Cerebellar nuclear complex (tissue), 1 donor: ENCODE results near the gene CALD1.

Experiments
- DNase-seq, 2 experiments: peaks; one replicate each; lab custom pipeline; 2025; lab: John Stamatoyannopoulos, UW

CALD1 gene

DNA sequence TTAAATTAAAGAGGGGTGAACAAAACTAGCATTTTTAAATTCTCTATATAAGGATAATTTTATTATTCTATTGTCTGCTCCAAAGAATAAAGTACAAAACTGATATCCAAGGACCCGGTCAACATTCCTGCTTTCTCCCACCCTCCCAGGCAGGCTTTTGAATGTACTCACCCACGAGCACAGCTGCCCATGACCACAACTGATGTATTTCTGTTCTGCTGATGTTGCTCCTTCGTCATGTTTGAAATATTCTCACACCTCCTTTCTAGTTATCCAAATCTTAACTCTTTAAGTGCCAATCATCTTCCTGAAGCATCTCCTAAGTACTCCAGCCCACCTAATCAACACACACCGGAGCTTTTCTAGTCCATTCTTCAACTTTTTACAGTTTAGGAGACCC, 46.7 kb downstream of the CALD1 start:
- DNase-seq = no peak

DNA sequence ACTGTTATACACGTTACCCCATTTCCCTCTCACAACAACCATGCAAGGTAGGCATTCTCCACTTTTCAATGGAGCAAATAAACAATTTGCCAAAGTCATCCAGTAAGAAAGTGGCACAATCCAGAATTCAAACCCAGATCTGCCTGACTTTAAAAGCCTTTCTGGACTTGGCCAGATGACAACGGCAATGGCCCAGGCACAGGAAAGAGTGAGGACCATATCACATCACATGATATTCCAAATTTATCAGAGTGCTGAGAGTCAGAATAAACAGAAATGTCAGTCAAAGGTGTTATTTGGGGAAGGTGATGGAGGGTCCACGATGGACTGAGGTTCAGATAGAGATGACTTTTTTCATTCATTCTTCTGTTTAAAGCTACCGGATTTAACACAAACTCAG, 48.0 kb downstream of the CALD1 start:
- no peak for DNase-seq

DNA sequence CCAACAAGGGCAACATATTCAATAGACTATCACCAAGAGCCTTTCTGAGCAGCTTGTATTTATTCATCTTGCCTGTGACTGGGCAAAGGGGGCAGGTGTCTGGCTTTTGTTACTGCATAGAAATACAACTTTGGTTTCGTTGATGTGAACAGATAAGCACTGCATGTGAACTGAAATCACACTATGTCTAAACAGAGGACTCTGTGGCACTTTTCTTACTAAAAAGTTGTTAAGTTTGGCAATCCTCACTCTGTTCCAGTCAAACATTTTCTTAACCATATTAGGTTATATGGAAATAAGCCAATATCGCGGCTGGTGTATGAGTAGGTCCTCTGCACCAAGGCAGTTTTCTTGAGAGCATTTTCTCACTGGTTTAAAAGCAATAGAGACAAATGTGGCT, 48.5 kb downstream of the CALD1 start:
- DNase-seq = no peak

DNA sequence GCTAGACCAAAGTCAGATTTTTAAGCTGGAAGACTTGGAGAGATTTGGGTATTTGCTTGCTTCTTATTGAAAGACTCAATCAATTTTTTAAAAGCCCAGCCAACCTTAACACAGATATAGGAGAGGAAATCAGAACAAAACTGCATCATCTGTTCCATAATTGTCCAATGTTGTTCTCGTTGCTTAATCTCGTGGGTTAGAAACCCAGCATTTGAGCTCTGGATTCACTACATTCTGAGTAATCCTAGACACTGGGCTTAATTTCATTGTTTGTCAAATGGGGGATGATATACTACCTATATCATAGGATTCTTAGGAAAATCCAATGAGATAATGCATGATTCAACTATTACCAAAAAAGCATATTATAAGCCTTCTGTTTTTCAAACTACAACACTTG, 48.9 kb downstream of the CALD1 start:
- DNase-seq = no peak

DNA sequence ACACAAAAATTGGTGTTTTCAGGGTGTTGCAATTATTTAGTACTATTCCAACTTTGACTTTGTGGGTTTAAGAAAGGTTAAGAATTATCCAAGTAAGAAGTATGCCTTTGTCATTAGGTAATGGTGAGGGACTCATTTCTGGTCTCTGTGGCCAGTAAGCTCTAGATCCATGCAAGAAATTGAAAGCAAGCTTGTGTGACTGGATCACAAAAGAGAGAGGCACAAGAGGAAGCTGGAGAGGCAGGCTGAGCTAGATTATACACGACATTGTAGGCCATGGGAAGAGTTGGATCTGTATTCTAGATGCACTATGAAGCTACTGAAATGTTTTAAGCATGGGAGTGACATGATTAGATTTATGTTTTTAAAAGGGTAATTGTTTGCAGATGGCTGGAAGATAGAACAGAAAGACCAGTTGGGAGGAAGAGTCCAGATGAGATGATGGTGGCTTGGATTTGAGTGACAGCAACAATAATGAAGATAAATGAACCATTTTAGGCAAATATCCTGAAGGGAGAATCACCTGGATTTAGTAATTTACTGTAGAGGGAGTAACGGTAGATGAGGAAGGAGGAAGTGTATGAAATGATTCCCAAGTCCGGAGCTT, 50.0 kb downstream of the CALD1 start:
- DNase-seq = no peak

DNA sequence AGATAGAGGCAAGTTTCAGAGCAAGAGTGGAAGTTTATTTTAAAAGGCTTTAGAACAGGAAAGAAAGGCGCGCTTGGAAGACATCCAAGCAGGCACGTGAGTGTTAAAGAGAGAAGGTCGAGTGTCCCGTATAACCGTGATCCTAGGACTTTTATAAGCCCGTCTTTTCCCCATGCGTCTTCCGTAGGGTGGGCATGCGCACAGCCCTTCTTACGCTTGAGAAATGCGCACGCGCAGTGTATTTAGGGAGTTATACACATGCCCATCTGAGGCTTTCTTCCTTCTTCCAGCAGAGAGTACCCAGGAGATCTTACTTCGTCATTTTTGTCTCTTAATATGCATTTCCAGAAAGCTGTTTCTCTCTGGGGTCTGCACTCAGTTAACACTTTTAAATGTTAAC, 52.4 kb downstream of the CALD1 start:
- no peak for DNase-seq

DNA sequence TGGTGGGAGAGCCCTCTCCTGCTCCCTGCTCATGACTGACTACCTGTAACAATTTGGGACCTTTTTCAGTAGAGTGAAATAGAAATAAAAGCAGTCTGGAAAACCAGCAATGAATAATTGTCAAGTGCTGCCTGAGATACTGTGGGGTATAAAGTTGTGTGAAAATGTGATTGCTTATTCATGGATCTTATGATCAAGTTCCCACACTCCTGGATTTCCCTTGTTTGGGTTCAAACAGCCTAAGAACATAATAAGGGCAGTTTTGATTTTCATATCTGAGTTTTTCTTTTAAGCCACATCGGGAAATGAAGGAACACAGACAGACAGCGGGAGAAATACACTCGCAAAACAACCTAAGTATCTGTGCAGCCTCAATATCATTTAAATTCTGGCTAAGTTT, 52.9 kb downstream of the CALD1 start:
- DNase-seq = no peak

DNA sequence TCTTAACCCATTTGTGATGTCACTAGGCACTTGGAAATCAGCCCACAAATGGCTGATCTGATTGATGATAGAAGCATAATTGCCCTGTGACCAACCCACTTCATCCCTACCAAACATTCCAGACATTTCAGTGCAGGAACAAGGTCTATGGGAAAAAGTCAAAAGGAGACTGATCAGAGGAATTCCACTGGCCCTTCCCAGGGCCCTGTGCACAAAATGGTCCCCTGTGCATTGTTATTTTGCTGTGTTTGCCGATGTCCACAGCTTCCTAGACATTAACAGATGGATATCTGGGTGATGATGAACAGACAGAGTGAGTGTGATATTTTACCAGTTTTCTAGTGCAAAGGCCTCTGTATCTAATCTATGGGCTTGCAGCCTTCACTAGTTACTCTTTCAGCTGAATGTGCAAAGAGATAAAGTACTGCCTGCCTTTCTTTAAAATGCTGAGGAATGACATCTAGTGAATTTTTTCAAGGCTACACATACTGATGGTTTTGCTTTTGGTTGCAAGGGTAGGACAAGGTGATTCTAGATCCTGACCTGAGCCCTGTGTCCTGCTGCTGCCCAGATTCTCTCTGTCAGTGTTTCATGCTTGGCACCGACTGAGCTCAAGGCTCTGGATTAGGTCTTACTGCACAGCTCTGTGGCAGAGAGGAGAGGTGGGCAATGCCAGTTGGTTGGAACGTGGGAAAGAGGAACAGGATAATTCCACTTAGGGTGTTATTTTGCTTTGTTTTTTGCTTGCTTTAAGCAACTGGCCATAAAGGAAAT, 55.4 kb downstream of the CALD1 start:
- DNase-seq = no peak

DNA sequence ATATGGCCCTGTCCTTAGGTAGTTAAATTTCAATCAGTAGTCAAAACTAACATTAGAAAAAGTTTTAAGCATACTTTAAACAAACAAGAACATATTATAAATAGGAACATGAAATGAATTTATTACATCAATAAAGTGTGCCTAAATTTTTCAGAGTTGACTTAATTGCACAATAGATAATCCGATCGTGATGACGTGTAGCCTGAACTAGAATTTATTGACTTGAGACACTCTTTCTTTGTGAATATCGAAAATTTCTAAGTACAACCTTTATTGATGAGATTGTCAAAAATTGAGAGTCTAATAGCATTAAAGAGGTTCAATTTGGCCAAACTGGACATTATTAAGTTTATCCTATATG, 56.0 kb downstream of the CALD1 start:
- no peak for DNase-seq

DNA sequence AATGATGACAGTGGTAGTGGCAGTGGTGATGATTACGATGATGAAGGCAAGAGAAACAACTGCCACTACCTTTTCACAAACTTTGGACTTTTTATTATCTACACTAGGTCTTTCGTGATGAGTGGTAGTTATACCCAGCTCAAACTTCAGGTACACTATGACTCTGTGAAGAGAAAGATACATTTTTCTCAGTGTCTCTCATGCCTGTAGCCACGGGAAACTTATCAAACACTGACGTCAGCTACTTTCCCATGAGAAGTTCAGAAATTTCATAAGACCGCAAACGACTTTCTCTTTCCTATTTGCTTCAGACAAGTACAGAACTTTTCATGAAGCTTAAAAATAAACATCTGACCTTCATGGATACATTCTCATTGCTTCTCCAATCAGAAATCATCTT, 57.0 kb downstream of the CALD1 start:
- DNase-seq = no peak

DNA sequence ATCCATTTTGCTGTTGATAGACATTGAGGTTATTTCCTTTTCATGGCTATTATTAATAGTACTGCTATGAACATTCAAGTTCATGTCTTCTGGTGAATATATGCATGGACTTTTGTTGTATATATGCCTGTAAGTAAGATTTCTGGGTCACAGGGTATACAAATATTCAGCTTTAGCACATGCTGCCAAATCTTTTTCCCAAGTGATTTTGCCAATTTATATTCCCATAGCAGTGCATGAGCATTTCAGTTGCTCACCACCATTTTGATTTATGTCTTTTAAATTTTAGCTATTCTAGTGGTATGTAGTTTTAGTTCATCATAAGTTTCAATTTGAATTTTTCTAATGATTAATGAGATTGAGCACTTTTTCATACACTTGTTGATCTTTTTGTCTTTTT, 59.9 kb downstream of the CALD1 start:
- DNase-seq = no peak

DNA sequence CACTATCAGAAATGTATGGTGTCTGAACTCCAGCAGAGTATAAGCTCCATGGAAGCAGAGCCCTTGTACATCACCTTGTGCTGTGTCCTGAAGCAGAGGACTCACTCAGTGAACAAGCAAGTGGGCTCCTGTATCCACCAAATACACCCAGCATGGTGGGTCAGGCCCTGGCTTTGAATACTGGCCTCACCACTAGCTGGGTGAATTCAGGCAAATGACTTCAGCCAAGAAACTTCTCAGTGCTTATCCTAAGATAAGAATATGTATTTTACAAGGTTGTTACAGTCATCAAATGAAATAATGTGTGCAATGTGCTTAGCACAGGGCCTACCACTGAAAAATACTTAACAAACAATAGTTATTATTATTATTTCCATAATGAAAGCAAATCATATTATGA, 62.6 kb downstream of the CALD1 start:
- no peak for DNase-seq

DNA sequence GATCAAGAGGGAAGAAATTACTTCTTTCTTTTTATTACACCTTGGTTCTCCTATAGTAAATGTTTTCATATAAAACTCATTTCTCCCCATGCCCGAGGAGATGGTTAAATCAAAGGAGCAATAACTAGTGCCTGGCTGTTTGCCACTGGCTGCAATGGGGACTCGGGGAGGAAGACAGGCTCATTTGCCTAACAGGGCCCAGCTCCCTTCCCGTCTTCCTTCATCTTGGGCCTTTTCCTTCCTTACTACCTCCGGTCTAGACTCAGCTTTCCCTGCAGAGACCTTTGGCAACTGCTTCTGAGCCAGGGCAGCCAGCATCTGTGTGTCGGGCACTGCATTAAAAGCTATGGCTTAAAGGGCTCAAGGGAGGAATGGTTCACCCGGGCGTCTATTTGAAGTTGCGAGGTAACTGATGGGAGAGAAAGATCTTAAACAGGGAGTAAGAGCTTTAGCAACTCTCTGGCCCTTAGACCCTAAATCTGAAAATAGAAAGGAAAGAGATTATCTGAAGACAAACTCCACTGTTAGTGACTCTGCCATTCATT, 63.5 kb downstream of the CALD1 start:
- DNase-seq = no peak

DNA sequence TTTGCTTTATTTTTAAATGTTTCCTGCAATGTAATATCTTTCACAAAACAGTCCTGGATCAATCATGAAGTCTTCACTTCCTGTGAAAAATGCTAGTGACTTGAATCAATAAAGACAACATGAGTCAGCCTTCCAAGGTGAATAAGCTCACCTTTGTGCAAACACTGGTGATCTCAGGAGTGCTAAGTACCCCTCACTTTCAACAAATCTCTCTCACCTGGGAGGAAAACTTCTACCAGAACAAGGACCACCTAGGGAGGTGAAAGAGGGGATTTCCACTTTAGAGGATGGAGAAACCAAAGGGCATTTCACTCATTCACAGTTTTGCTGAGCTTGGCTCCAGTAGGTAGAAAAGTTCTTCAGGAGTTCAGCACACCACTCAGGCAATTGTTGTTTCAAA, 64.8 kb downstream of the CALD1 start:
- no peak for DNase-seq

DNA sequence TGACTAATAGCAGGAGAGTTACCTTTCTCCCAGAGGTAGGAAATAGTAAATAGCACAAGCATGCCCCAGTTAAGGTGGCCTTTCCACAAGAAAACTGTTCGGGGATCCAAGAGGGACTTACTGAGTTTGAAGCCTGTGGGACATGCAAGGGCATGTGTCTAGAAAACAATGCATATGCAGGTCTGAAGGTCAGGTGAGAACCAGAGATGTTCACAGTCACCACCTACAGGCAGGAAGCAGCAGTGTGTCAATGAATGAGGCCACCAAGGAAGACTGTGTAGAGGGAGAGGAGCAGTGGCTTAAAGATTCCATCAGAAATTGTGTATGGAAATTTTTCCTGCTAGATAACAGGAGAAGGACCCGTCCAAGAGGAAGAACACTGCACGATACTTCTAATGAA, 66.0 kb downstream of the CALD1 start:
- no peak for DNase-seq

DNA sequence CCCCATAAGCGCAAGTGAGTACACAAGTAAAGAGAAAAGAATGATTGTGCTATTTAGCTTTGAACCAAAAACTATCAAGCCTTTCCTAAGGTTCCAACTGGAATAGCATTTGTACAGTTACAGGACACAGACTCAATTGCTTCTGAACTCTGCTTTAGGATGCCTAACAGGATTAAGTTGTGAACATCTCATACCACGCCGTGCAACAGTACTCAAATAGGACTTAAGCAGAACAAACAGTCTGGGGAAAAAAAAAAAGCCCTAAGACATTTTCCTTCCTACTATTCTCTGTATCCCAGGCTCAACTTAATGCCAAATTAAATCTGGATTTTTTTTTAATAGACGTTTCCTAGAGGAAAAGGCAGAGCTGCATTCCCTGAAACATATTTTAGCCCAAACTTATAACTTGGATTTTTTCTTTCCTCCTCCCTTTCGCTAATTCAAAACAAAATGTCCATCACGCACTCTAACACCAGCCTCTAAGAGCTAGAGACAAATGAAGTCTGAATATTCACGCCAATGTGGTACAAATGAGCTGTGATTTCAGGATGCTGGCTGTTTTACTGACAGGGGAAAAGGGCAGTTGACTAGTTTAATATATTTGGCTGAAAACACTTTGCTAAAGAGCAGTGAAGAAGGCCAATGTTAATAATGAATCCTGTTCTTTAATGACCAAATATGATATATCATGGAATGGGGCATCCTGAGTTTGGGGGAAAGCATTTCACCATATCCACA, 68.6 kb downstream of the CALD1 start:
- DNase-seq = no peak

DNA sequence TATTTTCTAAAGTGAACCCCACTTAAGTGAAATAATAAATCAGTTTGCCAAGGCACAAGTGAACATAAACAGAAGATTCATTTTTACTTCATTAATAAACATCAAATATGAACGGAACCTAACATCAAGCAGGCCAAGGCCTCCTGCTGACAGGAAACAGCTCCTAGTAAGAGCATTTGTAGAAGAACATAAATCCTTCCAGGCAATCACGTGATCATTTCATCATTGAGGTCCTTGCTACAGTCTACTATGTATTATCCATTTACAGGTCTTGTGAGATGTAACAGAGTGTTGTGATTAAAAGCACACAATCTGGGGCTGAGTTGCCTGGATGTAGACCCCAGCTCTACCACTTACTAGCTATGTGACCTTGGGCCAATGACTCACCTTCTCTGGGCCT, 70.6 kb downstream of the CALD1 start:
- DNase-seq = no peak

DNA sequence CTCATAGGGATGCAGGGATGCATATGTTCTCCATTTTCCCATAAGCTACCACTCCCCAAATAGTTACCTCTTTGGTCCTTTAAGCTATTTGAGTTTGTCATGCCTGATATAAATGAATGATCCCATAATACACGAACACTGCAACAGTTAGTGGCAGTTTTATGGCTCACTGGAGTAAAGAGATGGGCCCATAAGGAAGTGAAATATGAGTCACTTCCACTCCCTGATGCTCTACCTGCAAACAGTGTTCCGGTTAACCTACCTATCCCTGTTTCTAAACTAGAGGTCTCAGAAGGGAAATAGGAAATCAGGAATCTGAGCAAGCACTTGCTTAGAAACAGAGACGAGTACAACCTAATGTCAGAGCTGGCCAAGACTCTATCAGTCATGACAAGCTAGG, 71.7 kb downstream of the CALD1 start:
- DNase-seq = no peak

DNA sequence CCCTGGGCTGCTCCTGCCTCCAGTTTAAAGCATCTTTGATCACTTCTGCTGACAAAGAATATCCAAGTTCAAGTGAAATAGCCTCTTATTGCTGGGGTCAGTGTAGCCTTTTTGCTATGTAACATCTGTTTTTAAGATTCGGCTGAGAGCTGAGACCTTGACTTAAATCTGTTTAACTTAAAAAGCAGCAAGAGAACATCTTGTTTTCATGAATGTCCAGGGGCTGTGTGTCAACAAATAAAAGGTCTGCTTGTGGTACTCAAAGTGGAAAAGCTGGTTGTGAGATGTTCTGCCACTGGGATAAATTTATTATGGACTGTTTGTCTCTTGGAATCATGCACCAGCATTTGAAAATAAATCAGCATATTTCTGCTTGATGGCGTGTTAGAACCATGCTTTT, 73.2 kb downstream of the CALD1 start:
- DNase-seq = no peak

DNA sequence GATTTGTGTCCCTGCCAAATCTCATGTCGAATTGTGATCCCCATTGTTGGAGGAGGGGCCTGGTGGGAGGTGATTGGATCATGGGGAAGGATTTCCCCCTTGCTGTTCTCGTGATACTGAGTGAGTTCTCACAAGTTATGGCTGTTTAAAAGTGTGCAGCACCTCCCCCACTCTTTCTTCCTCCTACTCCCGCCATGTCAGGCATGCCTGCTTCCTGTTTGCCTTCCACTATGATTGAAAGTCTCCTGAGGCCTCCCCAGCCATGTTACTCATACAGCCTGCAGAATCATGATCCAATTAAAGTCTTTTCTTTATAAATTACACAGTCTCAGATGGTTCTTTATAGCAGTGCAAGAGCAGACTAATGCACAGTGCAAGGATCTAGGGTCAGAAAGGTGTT, 75.4 kb downstream of the CALD1 start:
- no peak for DNase-seq

DNA sequence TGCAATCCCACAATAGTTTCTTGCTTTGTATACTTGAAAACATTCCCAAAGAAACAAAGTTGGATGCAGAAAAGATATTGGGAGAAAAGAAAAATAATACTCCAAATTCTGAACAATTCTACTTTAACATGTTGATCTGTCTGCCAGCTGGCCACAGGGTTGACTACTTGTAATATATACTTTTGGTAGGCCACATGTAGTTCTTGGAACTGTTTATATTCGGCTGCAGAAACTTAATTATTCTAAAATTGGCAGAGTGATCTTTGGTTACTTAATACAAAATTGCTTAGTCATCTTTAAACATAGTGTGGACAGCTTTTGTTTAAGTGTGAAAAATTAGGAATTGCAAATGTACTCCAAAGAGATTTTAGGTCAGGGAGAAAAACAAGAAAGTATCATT, 76.0 kb downstream of the CALD1 start:
- no peak for DNase-seq

DNA sequence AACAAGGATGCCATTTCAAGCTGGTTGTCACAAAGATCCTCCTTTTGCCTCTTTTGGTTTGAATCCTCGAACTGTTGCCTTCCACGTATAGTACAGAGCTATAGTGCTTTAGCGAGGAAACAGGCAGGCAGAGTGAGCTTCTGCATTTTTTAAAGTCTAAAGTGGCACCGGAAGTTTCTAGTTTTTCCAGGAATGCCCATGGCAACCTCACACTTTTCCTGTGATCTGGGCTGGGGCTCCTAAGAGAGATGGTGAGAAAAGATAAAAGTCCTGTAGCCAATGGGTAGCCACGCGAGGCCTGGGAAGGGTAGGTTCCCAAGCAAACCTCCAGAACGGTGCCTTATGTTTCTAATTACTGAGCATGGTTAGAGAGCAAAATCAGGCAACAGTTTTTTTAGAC, 76.7 kb downstream of the CALD1 start:
- no peak for DNase-seq

DNA sequence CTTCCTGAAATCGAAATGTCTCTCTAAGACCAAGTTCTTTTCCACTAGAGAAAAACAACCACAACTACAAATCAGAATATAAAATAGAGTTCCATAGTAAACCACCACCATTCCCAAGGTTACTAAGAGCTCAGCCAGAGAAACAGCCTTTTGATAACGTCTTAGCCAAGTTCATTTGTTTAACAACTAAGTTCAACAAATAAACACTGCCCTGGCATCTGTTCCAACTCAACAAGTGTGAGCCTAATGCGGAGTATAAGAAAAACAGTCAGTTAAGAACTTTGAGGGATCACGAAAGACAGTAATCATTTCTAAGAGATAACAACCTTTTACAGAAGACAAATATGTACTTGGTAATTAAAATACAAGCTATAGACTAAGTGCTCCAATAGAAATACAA, 77.3 kb downstream of the CALD1 start:
- DNase-seq = no peak
